ENCODE results near the gene ZBTB37.
"Not testable (repeated sequence)": the region's sequence is repeated elsewhere in the genome, so short reads cannot be mapped to it uniquely, and the experiment has no call there.

Gene ZBTB37

DNA sequence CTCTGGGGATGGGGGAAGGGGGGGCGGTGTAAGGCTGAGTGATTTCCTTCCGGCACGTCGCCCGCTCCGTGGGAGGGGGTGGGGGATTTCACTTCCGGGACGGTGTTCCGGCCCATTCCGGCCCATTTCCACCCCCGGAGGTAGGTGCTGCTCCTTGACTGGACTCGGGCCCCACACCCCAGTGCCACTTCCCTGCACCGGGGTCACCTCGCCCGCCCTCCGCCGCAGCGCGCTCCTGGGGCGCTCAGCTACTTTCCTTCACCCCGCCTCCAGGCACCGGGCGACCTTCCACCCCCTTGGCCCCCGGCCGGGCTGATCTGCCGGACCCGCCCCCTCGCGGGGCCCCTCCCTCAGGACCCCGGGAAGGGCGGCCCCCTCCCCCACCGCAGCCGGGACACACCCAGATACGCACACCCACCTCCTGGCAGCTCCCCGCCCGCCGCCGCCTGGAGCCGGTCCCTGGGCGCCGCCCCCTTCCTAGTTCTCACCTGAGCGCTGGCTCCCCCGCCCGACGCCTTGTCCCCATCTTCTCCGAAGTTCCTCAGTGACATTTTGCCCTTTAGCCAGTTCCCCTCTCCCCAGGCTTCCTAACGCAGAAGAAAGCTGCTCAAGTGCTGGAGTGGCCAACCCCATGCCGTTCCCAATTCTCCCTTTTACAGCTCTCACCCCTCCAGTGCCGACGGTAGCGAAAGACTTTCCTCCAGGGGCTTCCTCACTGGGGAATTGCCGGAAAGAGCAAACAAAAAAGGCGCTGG is at the start of gene ZBTB37:
Gene ZBTB37, plus strand, starts transcription at position 115 of the 755 bp plus-strand sequence. CDS start 1,846 bp downstream, outside the sequence.
- peak; percentile 89 for DNase-seq

DNA sequence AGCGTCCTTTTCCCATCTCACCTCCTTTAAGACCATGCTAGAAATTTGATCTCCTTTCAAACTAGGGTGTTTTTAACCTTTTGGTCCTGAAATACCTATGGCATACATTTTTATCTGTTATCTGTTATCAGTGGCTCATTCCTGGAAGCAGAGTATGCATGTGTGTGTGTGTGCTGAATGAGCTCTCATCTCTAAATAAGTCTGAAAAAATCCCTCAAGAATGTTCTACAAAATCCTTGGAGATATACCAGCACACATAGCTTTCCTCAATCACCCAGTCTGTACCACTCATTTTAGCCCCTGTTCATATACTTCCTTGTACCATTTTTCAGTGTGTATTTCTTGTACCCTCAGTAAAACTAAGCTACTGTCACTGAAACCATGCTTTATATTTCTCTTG is 49.7 kb upstream of the ZBTB37 start:
- DNase-seq = no peak

DNA sequence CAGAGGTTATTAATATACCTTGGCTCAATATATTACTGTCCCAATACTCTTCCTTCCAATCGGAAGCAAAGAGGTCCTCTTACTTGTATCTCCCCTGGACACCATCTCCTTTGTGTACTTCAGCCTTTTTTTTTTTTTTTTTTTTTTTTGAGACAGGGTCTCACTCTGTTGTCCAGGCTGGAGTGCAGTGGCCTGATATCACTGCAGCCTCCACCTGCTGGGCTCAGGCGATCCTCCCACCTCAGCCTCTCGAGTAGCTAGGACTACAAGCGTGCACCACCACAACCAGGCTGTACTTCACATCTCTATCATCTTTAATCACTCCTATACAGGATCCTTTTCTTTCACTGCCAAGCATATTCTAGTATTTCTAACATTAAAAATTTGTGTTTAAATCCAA is 46.5 kb upstream of the ZBTB37 start:
- DNase-seq = no peak

DNA sequence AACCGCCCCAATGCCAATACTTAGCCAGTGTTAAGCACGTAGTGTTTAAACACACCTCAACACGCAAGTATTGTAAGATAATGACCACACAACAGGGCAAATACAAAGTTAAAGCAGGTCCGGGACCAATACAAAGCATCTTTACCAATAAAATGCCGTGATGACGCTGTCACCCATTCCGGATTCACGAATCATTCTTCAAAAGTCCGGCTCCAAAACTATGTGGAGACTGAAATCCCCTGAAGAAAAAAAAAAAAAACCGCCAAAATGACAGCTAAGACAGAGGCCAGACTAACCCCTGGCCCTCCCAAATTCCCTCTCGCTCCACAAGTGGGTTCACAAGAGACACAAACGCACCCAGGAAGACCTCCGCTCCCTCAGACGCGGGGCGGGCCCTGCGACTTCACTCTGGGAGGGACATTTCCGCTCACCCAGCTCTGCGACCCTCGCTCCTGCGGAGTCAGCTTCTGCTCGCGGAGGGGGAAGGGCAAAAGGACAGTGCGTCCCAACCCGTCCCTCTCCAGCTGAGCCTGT is 44.3 kb upstream of the ZBTB37 start:
- no peak for DNase-seq

DNA sequence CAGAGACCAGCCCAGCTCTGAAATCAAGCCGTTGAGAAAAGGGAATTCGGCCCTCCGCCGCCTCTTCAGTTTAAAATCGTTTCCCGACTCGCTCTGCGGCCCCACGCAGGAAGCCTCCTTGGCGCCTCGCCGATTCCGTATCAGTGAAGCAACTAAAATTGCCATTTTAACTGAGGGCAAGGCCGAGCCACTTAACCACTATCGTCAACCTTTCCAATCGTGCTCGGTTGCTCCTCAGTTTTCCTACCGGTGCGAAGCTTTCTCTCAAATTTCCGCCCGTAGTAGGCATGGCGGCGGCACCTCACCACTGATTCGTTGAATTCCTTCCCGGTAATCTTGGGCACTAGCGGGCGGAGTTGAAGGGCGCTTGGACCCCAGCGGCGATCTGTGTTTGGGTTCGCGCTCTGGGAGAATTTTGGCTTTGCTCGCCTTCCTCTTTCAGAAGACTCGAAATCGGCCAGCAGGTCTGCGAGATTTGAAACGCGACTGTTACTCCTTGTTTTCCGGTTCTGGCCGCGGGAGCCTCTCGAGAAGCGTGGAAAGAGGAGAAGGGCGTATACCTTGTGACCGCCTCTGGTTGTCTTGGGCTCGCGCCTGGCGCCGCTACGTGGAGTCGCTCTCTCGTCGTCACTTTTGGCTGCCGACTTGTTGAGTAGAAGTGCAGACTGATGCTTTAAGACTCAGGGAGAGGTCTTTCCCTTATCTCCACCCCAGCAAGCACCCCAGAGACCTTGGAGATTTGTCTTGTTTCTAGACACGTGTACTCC is 43.7 kb upstream of the ZBTB37 start, which contains the start of the genes CENPL and DARS2:
Gene CENPL, minus strand, starts transcription at position 569 of the 767 bp plus-strand sequence. CDS start 13,584 bp downstream, outside the sequence.
Gene DARS2, plus strand, starts transcription at position 359 of the 767 bp plus-strand sequence. CDS start 557 bp downstream, outside the sequence.
- DNase-seq = peak; percentile 87

GRCh38 chr1:173827611-173828010 is 40.6 kb upstream of the ZBTB37 start:
- DNase-seq = no peak

- DNase-seq = no peak
These were observed 35.4 kb upstream of the ZBTB37 start for GRCh38 chr1:173832748-173833147.

GRCh38 chr1:173852105-173852504 is 16.1 kb upstream of the ZBTB37 start:
- no peak for DNase-seq

DNA sequence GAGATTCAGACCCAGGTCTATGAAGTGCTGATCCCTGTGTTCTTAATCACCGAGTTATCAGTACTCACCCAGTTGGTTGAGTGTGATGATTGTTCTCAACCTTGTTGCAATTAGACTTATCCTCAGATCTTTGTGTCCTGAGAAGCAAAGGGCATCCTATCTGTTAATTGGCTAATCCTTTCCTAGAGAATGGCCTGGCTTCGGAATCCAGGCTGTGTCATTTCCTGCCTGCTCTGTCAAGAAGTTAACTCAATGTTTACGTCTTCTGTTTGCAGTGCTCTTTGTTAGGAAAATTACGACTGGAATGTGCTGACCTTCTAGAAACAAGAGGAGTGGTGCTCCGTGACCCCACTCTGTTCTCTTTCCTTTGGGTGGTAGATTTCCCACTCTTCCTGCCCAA is 15.1 kb upstream of the ZBTB37 start:
- no peak for DNase-seq

- DNase-seq = no peak
These were observed 12.2 kb upstream of the ZBTB37 start for GRCh38 chr1:173856014-173856413.

DNA sequence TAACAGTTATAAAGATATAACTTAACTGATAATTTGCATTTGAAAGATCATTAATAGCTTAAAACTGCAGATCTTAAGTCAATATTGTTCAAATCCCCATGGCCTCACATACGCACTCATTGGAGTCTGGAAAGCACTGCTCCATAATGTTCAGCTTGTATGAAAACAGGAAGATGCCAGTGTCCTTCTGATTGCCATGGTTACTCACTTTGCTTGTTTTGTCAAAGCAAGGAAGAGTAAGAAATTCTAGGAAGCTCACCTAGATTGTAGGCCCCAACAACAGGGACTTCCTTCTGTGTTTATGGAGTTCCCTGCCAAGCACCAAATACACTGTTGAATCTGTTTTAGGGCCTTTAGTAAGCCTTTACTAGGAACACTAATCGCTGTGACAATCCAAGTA is 11.3 kb upstream of the ZBTB37 start:
- DNase-seq = no peak

DNA sequence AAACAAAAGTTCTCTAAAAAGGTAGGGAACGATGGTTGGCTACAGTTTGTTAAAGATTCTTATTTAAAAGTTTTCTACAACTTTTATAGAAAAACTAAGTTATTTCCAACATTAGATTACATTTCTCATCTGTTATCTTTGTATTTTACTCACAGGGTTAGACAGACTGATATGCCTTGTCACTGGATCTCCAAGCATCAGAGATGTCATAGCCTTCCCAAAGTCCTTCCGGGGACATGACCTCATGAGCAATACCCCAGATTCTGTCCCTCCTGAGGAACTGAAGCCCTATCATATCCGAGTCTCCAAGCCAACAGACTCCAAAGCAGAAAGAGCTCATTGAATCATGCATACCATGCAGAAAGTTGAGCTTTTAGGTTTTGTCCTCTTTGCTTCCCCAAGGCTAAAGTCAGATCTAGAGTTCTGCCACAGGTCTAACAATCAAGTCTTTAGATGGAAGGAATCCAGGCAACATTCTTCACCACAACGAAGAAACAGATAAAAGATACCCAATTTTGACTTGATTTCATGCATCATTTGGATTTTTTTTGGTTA is 10.7 kb upstream of the ZBTB37 start:
- DNase-seq = no peak

GRCh38 chr1:173859547-173859946 is 8.6 kb upstream of the ZBTB37 start:
- not testable (repeated sequence) for DNase-seq

- DNase-seq = no peak
These were observed 8.1 kb upstream of the ZBTB37 start for GRCh38 chr1:173860065-173860464.

- DNase-seq = no peak
These were observed 6.4 kb upstream of the ZBTB37 start for GRCh38 chr1:173861731-173862145.

GRCh38 chr1:173862146-173862768 is 5.9 kb upstream of the ZBTB37 start:
- DNase-seq = not testable (repeated sequence)

GRCh38 chr1:173862769-173863223 is 5.4 kb upstream of the ZBTB37 start:
- DNase-seq = no peak

- no peak for DNase-seq
These were observed 4.7 kb upstream of the ZBTB37 start for GRCh38 chr1:173863224-173864161.

GRCh38 chr1:173864179-173864867 is 3.9 kb upstream of the ZBTB37 start:
- DNase-seq = no peak

- DNase-seq = no peak
These were observed 2.6 kb upstream of the ZBTB37 start for GRCh38 chr1:173865468-173866164.

Data from activated T-cell treated with anti-CD3 and anti-CD28 coated beads, Interleukin-2, amount 50 U/mL, for 1 hour (primary cell).